Sigmoid colon (tissue), 4 donors: ENCODE data around the gene SNX20.

Source experiments
- CTCF ChIP-seq, 4 experiments: fragments of 450-650 bp in 3 of 4; fragments of 200-600 bp in 1 of 4; IDR thresholded peaks; one replicate each; pipeline ENCODE4 v1.5.1; 2016 to 2019; ENCODE audit warnings: antibody characterized with exemption in 4 of 4, mild to moderate bottlenecking in 3 of 4, moderate library complexity in 2 of 4
- EP300 ChIP-seq, 4 donors: sonication (generic); formaldehyde crosslinking; IDR thresholded peaks; one replicate each; pipeline ENCODE4 v1.6.1; 2017; ENCODE audit warnings: antibody characterized with exemption in 4 of 4
- POLR2A ChIP-seq, 2 donors: fragments of 450-650 bp; IDR thresholded peaks; one replicate each; pipeline ENCODE4 v1.6.1; 2016; ENCODE audit warnings: antibody characterized with exemption in 2 of 2, mild to moderate bottlenecking in 2 of 2, moderate library complexity in 2 of 2
- POLR2AphosphoS5 ChIP-seq, 4 donors: sonication (generic); formaldehyde crosslinking; IDR thresholded peaks; one replicate each; pipeline ENCODE4 v1.6.1; 2017; ENCODE audit warnings: antibody characterized with exemption in 4 of 4

- TF ChIP-seq POLR2AphosphoS5 (IDR thresholded peaks at IDR 0.05) (no peak), EP300 (IDR thresholded peaks at IDR 0.05) (no peak), CTCF (IDR thresholded peaks at IDR 0.05) (no peak), POLR2A (IDR thresholded peaks at IDR 0.05) (no peak)
Observed at GRCh38 chr16:50636753-50637374, 44.2 kb downstream of the SNX20 start.
